ENCODE results near the gene PAQR5.

PAQR5 gene

GRCh38 chr15:69296606-69297005 lies 2.1 kb upstream of the PAQR5 start:
- Histone ChIP-seq H3K79me1 (ENCODE audit: low read length) (no peaks in the 10 kb centered on the region), H4K12ac (ENCODE audit: low read depth, low read length) (no peak overlapping the region), H3K23ac (ENCODE audit: low read length) (no peak overlapping the region), H3K27ac (ENCODE audit: low read depth, low read length) (no peak overlapping the region), H2BK120ac (ENCODE audit: insufficient read depth, low read length, poor library complexity) (no peak overlapping the region), H3K9me3 (ENCODE audit: insufficient read depth, low read depth, low read length) (peaks cover 2% of the 10 kb centered on the region), H3K4ac (ENCODE audit: low read depth, low read length) (no peak overlapping the region), H2BK5ac (ENCODE audit: low read depth, low read length, poor library complexity) (no peak overlapping the region), H3K18ac (ENCODE audit: low read length) (no peak overlapping the region), H3K4me1 (ENCODE audit: control insufficient read depth in 1 of 2, insufficient read depth in 2 of 2, low read length in 2 of 2) (peaks cover 2 to 6% of the 10 kb centered on the region in 2 experiments), H2BK12ac (ENCODE audit: low read length) (no peak overlapping the region), H2AFZ (ENCODE audit: insufficient read depth, low read length, poor library complexity) (no peak overlapping the region), H4K91ac (ENCODE audit: low read depth, low read length) (no peak overlapping the region), H3K79me2 (ENCODE audit: control insufficient read depth, insufficient read depth, low read length, poor library complexity) (no peaks in the 10 kb centered on the region), H4K8ac (ENCODE audit: low read depth, low read length) (no peak overlapping the region), H2AK5ac (ENCODE audit: low read length) (no peak overlapping the region), H3K27me3 (ENCODE audit: insufficient read depth, low read length) (peaks cover 27% of the 10 kb centered on the region), H3K14ac (ENCODE audit: low read length) (no peak overlapping the region), H3K4me2 (ENCODE audit: low read length) (no peak overlapping the region), H3K36me3 (ENCODE audit: control insufficient read depth in 1 of 2, insufficient read depth in 2 of 2, low read length in 2 of 2) (no peaks in the 10 kb centered on the region), H3K9ac (ENCODE audit: low read length) (no peak overlapping the region), H3K4me3 (ENCODE audit: low read depth, low read length) (no peak overlapping the region)
- DNase-seq: no peak
- WGBS (ENCODE audit: extremely low coverage, insufficient coverage, insufficient read length): no CpG with 5 or more reads among the region's 6 CpGs

- H3K4me2 ChIP-seq (ENCODE audit: low read length): no peak overlapping the region
These were observed 914 bp upstream of the PAQR5 start for GRCh38 chr15:69297642-69298353.

GRCh38 chr15:69298354-69298696 lies 387 bp upstream of the PAQR5 start:
- no peak overlapping the region for H2AK5ac ChIP-seq (ENCODE audit: low read length)
- H4K91ac ChIP-seq (ENCODE audit: low read depth, low read length): no peak overlapping the region
- H2AFZ ChIP-seq (ENCODE audit: insufficient read depth, low read length, poor library complexity): no peak overlapping the region
- H3K4me3 ChIP-seq (ENCODE audit: low read depth, low read length): no peak overlapping the region
- no peak overlapping the region for H3K18ac ChIP-seq (ENCODE audit: low read length)
- H3K27ac ChIP-seq (ENCODE audit: low read depth, low read length): no peak overlapping the region
- no peak overlapping the region for H2BK5ac ChIP-seq (ENCODE audit: low read depth, low read length, poor library complexity)
- no peak overlapping the region for H4K12ac ChIP-seq (ENCODE audit: low read depth, low read length)
- no peaks in the 10 kb centered on the region for H3K36me3 ChIP-seq (ENCODE audit: control insufficient read depth in 1 of 2, insufficient read depth in 2 of 2, low read length in 2 of 2)
- peaks cover 2% of the 10 kb centered on the region for H3K9me3 ChIP-seq (ENCODE audit: insufficient read depth, low read depth, low read length)
- H3K9ac ChIP-seq (ENCODE audit: low read length): no peak overlapping the region
- no peak for DNase-seq
- H3K4me1 ChIP-seq (ENCODE audit: control insufficient read depth in 1 of 2, insufficient read depth in 2 of 2, low read length in 2 of 2): peaks cover 2 to 6% of the 10 kb centered on the region in 2 experiments
- H3K79me2 ChIP-seq (ENCODE audit: control insufficient read depth, insufficient read depth, low read length, poor library complexity): no peaks in the 10 kb centered on the region
- no peak overlapping the region for H2BK120ac ChIP-seq (ENCODE audit: insufficient read depth, low read length, poor library complexity)
- peak overlapping the region; percentile 90 for H3K4me2 ChIP-seq (ENCODE audit: low read length)
- H3K27me3 ChIP-seq (ENCODE audit: insufficient read depth, low read length): peaks cover 27% of the 10 kb centered on the region
- H4K8ac ChIP-seq (ENCODE audit: low read depth, low read length): no peak overlapping the region
- H2BK12ac ChIP-seq (ENCODE audit: low read length): no peak overlapping the region
- WGBS (ENCODE audit: extremely low coverage, insufficient coverage, insufficient read length): no CpG with 5 or more reads among the region's 15 CpGs
- H3K14ac ChIP-seq (ENCODE audit: low read length): no peak overlapping the region
- H3K4ac ChIP-seq (ENCODE audit: low read depth, low read length): no peak overlapping the region
- no peak overlapping the region for H3K23ac ChIP-seq (ENCODE audit: low read length)
- H3K79me1 ChIP-seq (ENCODE audit: low read length): no peaks in the 10 kb centered on the region

More at GRCh38 chr15:69297642-69298353, 914 bp upstream of the PAQR5 start:
- H3K9ac ChIP-seq (ENCODE audit: low read length): no peak overlapping the region
- peaks cover 2% of the 10 kb centered on the region for H3K9me3 ChIP-seq (ENCODE audit: insufficient read depth, low read depth, low read length)
- H3K14ac ChIP-seq (ENCODE audit: low read length): no peak overlapping the region
- H3K27ac ChIP-seq (ENCODE audit: low read depth, low read length): no peak overlapping the region
- no peaks in the 10 kb centered on the region for H3K79me2 ChIP-seq (ENCODE audit: control insufficient read depth, insufficient read depth, low read length, poor library complexity)
- WGBS (ENCODE audit: extremely low coverage, insufficient coverage, insufficient read length): no CpG with 5 or more reads among the region's 10 CpGs
- no peak overlapping the region for H2BK5ac ChIP-seq (ENCODE audit: low read depth, low read length, poor library complexity)
- H4K8ac ChIP-seq (ENCODE audit: low read depth, low read length): no peak overlapping the region
- no peak overlapping the region for H4K91ac ChIP-seq (ENCODE audit: low read depth, low read length)
- H3K18ac ChIP-seq (ENCODE audit: low read length): no peak overlapping the region
- no peaks in the 10 kb centered on the region for H3K36me3 ChIP-seq (ENCODE audit: control insufficient read depth in 1 of 2, insufficient read depth in 2 of 2, low read length in 2 of 2)
- no peak overlapping the region for H3K4me3 ChIP-seq (ENCODE audit: low read depth, low read length)
- no peak overlapping the region for H2AK5ac ChIP-seq (ENCODE audit: low read length)
- H2BK120ac ChIP-seq (ENCODE audit: insufficient read depth, low read length, poor library complexity): no peak overlapping the region
- H3K4me1 ChIP-seq (ENCODE audit: control insufficient read depth in 1 of 2, insufficient read depth in 2 of 2, low read length in 2 of 2): peaks cover 2 to 6% of the 10 kb centered on the region in 2 experiments
- no peak overlapping the region for H4K12ac ChIP-seq (ENCODE audit: low read depth, low read length)
- H3K4ac ChIP-seq (ENCODE audit: low read depth, low read length): no peak overlapping the region
- no peaks in the 10 kb centered on the region for H3K79me1 ChIP-seq (ENCODE audit: low read length)
- peaks cover 27% of the 10 kb centered on the region for H3K27me3 ChIP-seq (ENCODE audit: insufficient read depth, low read length)
- H2BK12ac ChIP-seq (ENCODE audit: low read length): no peak overlapping the region
- H2AFZ ChIP-seq (ENCODE audit: insufficient read depth, low read length, poor library complexity): no peak overlapping the region
- DNase-seq: no peak
- no peak overlapping the region for H3K23ac ChIP-seq (ENCODE audit: low read length)

- no peaks in the 10 kb centered on the region for H3K36me3 ChIP-seq (ENCODE audit: control insufficient read depth in 1 of 2, insufficient read depth in 2 of 2, low read length in 2 of 2)
- DNase-seq: no peak
- peak overlapping the region; percentile 90 for H3K4me2 ChIP-seq (ENCODE audit: low read length)
- no peak overlapping the region for H2AK5ac ChIP-seq (ENCODE audit: low read length)
- no peak overlapping the region for H3K9ac ChIP-seq (ENCODE audit: low read length)
- no peak overlapping the region for H4K91ac ChIP-seq (ENCODE audit: low read depth, low read length)
- H2BK120ac ChIP-seq (ENCODE audit: insufficient read depth, low read length, poor library complexity): no peak overlapping the region
- H3K27me3 ChIP-seq (ENCODE audit: insufficient read depth, low read length): peaks cover 27% of the 10 kb centered on the region
- no peak overlapping the region for H4K8ac ChIP-seq (ENCODE audit: low read depth, low read length)
- H3K23ac ChIP-seq (ENCODE audit: low read length): no peak overlapping the region
- H4K12ac ChIP-seq (ENCODE audit: low read depth, low read length): no peak overlapping the region
- H3K18ac ChIP-seq (ENCODE audit: low read length): no peak overlapping the region
- H3K4me1 ChIP-seq (ENCODE audit: control insufficient read depth in 1 of 2, insufficient read depth in 2 of 2, low read length in 2 of 2): peaks cover 2 to 6% of the 10 kb centered on the region in 2 experiments
- H2BK5ac ChIP-seq (ENCODE audit: low read depth, low read length, poor library complexity): no peak overlapping the region
- no peak overlapping the region for H3K27ac ChIP-seq (ENCODE audit: low read depth, low read length)
- no CpG with 5 or more reads among the region's 16 CpGs for WGBS (ENCODE audit: extremely low coverage, insufficient coverage, insufficient read length)
- H3K9me3 ChIP-seq (ENCODE audit: insufficient read depth, low read depth, low read length): peaks cover 2% of the 10 kb centered on the region
- no peaks in the 10 kb centered on the region for H3K79me2 ChIP-seq (ENCODE audit: control insufficient read depth, insufficient read depth, low read length, poor library complexity)
- H2BK12ac ChIP-seq (ENCODE audit: low read length): no peak overlapping the region
- no peak overlapping the region for H3K14ac ChIP-seq (ENCODE audit: low read length)
- H3K4ac ChIP-seq (ENCODE audit: low read depth, low read length): no peak overlapping the region
- no peak overlapping the region for H3K4me3 ChIP-seq (ENCODE audit: low read depth, low read length)
- H3K79me1 ChIP-seq (ENCODE audit: low read length): no peaks in the 10 kb centered on the region
- H2AFZ ChIP-seq (ENCODE audit: insufficient read depth, low read length, poor library complexity): no peak overlapping the region
These were observed 757 bp downstream of the PAQR5 start for GRCh38 chr15:69299451-69299886.

All from trophoblast cell (in vitro differentiated cells and primary cell).